Ectodermal cell (in vitro differentiated cells): ENCODE data around the gene TUT1.
"Not testable (repeated sequence)": the region's sequence is repeated elsewhere in the genome, so short reads cannot be mapped to it uniquely, and the experiment has no call there.

Experiments used
- H3K27ac ChIP-seq: 2 replicates; pipeline ENCODE4 v1.7.0; 2013; ENCODE audit warnings: mild to moderate bottlenecking, low read depth, low read length; ENCODE audit not compliant: insufficient read depth, poor library complexity, severe bottlenecking
- H3K27me3 ChIP-seq: 2 replicates; pipeline ENCODE4 v1.7.0; 2013; ENCODE audit warnings: mild to moderate bottlenecking, low read length; ENCODE audit not compliant: insufficient read depth, control insufficient read depth, poor library complexity, severe bottlenecking
- H3K36me3 ChIP-seq: one replicate; pipeline ENCODE4 v1.7.0; 2013; ENCODE audit warnings: low read length; ENCODE audit not compliant: control insufficient read depth, insufficient read depth
- H3K4me1 ChIP-seq: one replicate; pipeline ENCODE4 v1.7.0; 2013; ENCODE audit warnings: low read length; ENCODE audit not compliant: control insufficient read depth, insufficient read depth
- H3K4me3 ChIP-seq: 2 replicates; pipeline ENCODE4 v1.7.0; 2013; ENCODE audit warnings: low read depth, low read length, control low read depth; ENCODE audit not compliant: insufficient read depth
- H3K9me3 ChIP-seq: 2 replicates; pipeline ENCODE4 v1.7.0; 2013; ENCODE audit warnings: mild to moderate bottlenecking, low read length, moderate library complexity; ENCODE audit not compliant: control insufficient read depth
- WGBS, 2 experiments: methylation state at CpG; one replicate each; pipeline ENCODE4 v1.1.7; 2013; ENCODE audit warnings: missing lambda C conversion rate in 2 of 2; 5-methylcytosine and 5-hydroxymethylcytosine counted together

Gene TUT1

DNA sequence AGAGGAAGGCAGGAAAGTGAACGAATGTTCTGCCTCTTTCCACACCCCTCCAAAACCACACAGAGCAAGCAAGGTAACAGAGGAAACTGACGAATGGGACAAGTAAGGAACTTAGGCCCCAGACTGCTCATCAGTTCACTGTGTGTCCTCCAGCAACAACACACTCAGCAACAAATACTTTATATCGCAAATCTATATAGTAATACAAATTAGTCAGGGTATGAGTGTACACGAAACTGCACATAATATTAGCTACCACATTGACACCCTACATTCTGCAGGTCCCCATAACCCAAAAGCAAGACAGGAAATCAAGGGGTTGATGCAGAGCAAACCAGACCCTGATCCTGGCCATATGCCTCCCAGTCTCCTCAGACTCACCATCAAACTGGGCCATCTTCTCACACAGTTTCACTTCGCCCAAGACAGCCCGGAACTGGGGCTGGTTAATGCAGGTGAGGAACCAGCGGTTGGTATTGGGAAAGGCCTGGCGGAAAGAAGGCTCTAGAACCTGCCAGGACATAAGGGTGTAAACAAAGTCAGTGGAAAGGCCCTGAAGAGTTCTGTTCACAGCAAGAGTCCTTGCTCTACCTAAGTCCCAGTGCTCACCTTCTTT, 24.2 kb downstream of the TUT1 start:
- Histone ChIP-seq H3K27ac (no peak overlapping the region), H3K9me3 (no peaks in the 10 kb centered on the region), H3K27me3 (no peaks in the 10 kb centered on the region), H3K36me3 (peaks cover 72% of the 10 kb centered on the region), H3K4me1 (no peaks in the 10 kb centered on the region), H3K4me3 (no peak overlapping the region)
- 96 to 98% methylated on average over 8 of the region's 8 CpGs for WGBS, 2 experiments

DNA sequence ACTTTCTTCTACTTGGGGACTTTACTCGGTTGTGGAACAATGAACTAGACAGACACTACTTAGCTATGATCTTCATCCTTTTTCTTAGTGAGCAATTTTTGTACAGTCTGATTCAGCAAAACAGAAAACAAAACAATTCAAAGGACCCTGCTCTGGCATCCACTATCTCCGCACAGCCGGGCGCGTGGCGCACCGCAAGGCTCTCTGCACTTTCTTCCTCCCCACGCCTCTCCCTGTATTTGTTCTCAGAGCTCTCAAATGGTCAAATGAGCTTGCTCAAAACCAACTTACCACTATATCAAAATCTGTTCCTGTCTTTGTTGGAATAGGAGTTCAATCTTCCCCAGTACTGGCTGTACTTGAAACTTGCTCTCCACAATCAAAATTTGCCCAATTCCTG, 25.1 kb downstream of the TUT1 start:
- H3K4me1 ChIP-seq, result no peaks in the 10 kb centered on the region
- 96% methylated on average over 8 of the region's 8 CpGs for WGBS, 2 experiments
- H3K36me3 ChIP-seq, result peaks cover 63% of the 10 kb centered on the region
- no peaks in the 10 kb centered on the region for H3K27me3 ChIP-seq
- no peak overlapping the region for H3K4me3 ChIP-seq
- no peaks in the 10 kb centered on the region for H3K9me3 ChIP-seq
- no peak overlapping the region for H3K27ac ChIP-seq

DNA sequence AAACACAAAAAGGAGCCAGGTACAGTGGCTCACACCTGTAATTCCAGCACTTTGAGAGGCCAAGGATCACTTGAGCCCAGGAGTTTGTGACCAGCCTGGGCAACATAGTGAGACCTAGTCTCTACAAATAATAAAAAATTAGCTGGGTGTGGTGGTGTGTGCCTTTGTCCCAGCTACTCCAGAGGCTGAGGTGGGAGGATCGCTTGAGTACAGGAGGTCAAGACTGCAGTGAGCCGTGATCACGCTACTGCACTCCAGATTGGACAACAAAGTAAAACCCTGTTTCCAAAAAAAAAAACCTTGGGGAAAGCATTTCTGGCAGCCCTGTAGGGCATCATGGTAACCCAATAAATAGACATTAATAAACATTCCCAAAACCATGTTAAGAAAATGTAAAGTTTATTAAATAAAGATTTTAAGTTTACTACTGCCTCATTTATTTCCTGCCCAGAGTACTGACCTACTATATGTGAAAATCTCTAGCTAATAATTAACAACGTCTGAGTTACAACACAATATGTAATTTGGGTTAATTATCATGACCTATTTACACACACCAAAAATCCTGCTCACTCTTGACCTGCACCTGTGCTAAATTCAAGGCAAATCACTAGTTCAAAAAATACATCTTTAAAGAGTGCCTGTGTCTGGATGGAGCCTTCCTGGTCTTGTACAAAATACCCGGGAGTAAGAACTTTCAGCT, 26.1 kb downstream of the TUT1 start:
- Histone ChIP-seq H3K36me3 (peaks cover 54% of the 10 kb centered on the region), H3K4me1 (peaks cover 7% of the 10 kb centered on the region), H3K27me3 (no peaks in the 10 kb centered on the region), H3K9me3 (no peaks in the 10 kb centered on the region), H3K27ac (no peak overlapping the region), H3K4me3 (no peak overlapping the region)
- 94 to 96% methylated on average over 5 of the region's 5 CpGs for WGBS, 2 experiments

DNA sequence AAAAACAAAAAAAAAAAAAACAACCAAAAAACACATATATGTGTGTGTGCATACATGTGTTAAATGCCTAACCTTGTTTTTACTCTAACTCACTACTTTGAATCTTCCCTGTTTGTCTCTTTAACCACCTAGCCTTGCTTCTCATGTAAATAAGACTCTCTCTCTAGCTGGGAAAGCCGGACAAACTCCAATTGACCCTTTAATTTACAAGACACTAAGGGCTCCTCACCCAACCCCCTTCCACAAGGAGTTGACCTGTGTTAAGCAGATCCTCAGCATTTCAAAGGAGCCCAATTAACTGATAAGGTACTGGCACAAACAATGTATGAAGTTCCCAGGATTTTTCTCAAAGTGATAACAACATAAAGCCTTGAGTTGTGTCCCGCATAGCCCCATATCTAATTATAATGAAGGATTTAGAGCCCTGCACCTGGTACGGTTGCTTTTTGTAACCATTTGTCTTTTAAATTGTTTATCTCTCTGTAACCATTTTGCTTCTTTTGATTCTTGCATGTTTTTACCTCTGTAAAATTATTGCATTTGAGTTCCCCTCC, 29.6 kb downstream of the TUT1 start:
- not testable (repeated sequence) for H3K27me3 ChIP-seq, H3K9me3 ChIP-seq, H3K27ac ChIP-seq, H3K4me3 ChIP-seq
- 30 to 42% methylated on average over 3 of the region's 3 CpGs for WGBS, 2 experiments
- Histone ChIP-seq H3K36me3 (peaks cover 49% of the 10 kb centered on the region), H3K4me1 (peaks cover 21% of the 10 kb centered on the region)

DNA sequence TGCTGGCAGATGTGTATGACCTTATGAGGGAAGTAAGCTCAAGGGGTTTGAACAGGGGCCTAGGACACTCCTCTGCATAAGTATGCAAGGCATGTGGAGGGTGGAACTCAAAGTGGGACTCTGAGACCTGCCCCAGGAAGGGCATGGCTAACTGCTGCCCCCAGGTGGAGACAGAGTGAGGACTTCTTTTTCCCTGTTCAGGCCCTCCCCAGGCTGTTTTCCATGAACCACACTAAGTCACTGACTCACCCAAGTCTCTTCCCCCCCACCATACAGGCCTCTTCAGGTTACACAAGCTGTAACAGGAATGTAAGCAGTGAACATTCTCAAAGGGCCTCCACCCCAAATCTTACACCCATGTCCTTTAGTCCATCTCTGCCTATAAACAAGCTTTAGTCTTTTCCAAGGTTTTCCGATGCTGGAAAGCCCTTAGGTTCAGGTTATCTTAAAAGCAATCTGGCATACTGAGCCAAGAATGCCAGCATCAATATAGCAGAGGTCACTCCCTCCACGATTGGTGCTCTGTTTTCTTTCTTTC, 30.7 kb downstream of the TUT1 start:
- peak overlapping the region; percentile 69 for H3K27ac ChIP-seq
- H3K9me3 ChIP-seq, result no peaks in the 10 kb centered on the region
- WGBS, 2 experiments, result 86 to 88% methylated on average over 2 of the region's 2 CpGs
- no peak overlapping the region for H3K4me3 ChIP-seq
- no peaks in the 10 kb centered on the region for H3K27me3 ChIP-seq
- H3K36me3 ChIP-seq, result peaks cover 38% of the 10 kb centered on the region
- H3K4me1 ChIP-seq, result peaks cover 33% of the 10 kb centered on the region

DNA sequence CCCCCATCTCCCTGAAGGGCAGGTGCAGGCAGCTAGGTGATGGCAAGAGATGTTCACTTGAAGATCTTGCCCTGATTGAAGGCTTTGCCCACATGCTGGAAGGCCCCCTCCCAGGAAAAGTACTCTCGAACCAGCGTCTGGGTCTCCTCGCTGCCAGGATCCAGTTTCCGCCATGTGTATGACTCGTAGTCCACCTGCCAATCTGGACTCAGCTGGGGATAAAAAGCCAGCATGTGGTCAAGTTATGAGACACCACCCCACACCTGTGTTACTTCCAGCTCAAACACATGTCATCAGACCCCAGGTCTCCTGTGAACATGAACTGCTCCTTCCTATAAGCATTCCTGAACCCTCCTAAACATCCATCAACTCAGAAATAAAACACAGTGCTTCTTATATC, 31.7 kb downstream of the TUT1 start:
- H3K27ac ChIP-seq, H3K9me3 ChIP-seq, H3K4me3 ChIP-seq, H3K27me3 ChIP-seq: not testable (repeated sequence)
- 92 to 95% methylated on average over 5 of the region's 5 CpGs for WGBS, 2 experiments
- Histone ChIP-seq H3K4me1 (peaks cover 43% of the 10 kb centered on the region), H3K36me3 (peaks cover 28% of the 10 kb centered on the region)

DNA sequence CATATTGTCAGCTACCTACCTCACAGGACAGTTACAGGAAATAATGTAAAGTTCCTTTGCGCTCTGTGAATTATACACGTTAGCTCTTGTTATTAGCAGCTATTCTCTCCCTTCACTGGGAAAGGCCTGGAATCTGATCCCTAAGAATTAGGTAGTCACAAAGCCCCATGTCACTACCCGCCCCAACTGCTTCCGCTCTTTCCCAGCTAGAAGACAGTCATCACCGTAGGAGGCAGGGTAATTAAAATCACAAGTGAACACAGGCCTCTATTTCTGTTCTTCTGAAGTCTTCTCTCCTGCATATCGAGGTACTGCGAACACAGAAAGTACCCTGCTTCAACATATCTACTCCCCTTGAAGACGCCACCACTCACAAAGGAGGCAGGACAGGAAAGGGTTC, 32.1 kb downstream of the TUT1 start:
- Histone ChIP-seq H3K27me3 (no peaks in the 10 kb centered on the region), H3K9me3 (no peaks in the 10 kb centered on the region), H3K4me1 (peaks cover 47% of the 10 kb centered on the region), H3K36me3 (peaks cover 28% of the 10 kb centered on the region), H3K27ac (no peak overlapping the region), H3K4me3 (no peak overlapping the region)
- 83 to 86% methylated on average over 8 of the region's 8 CpGs for WGBS, 2 experiments

DNA sequence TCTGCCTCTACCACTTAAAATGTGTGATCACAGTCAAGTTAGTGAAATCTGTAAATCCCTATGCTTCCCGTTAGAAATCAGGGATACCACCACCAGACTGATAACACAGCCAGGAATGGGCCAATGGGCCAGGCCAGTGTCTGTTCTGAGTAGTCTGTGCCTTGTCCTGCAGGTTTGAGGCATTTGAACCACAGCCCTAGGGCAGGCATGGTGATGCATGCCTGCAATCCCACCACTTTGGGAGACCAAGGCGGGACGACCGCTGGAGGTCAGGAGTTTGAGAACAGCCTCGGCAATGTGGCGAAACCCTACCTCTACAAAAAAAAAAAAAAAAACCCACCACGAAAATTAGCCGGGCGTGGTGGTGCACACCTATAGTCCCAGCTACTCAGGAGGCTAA, 32.7 kb downstream of the TUT1 start:
- Histone ChIP-seq H3K4me1 (peaks cover 52% of the 10 kb centered on the region), H3K27ac (no peak overlapping the region), H3K36me3 (peaks cover 26% of the 10 kb centered on the region), H3K9me3 (no peaks in the 10 kb centered on the region), H3K27me3 (no peaks in the 10 kb centered on the region), H3K4me3 (no peak overlapping the region)
- 87 to 88% methylated on average over 9 of the region's 9 CpGs for WGBS, 2 experiments

DNA sequence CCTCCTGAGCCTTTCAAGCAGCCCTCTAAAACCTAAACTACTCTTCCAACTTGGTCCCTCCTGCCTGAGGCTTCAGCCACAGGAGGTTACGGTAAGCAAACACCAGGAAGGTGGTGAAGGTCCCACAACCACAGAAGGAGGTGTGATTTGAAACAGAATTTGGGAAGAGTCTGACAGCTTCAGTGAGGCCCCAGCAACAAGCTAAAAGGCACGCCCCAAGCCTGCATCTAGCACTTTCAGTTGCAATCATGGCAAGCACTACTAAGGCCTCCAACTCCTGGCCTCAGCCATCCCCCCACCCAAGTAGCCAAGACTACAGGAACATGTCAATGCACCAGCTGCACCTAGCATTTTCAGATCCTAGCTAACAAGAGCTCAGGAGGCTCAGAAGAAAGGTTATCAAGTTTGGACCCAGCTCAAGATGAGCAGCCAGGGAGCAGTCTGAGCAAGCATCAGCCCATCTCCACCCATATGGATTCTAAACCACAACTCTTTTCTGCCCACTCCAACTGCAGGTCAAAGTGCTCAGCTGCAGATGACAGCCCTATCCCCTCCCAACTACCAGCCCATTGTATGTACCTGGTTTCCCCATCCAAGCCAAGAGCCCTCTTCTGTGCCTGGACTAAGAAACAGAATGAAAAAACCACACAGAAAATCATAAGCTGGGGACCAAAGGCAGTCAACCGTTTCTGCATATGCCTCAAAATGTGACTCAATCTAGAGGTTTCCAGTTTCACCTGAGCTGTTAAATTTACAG, 34.3 kb downstream of the TUT1 start:
- Histone ChIP-seq H3K27me3 (no peaks in the 10 kb centered on the region), H3K4me1 (peaks cover 66% of the 10 kb centered on the region), H3K9me3 (no peaks in the 10 kb centered on the region), H3K4me3 (no peak overlapping the region), H3K36me3 (peaks cover 21% of the 10 kb centered on the region), H3K27ac (peak overlapping the region; percentile 85)
- WGBS, 2 experiments, result 85 to 92% methylated on average over 3 of the region's 3 CpGs
